ENCODE results near the gene RGS6.
"Not testable (repeated sequence)": the region's sequence is repeated elsewhere in the genome, so short reads cannot be mapped to it uniquely, and the experiment has no call there.

RGS6 gene

DNA sequence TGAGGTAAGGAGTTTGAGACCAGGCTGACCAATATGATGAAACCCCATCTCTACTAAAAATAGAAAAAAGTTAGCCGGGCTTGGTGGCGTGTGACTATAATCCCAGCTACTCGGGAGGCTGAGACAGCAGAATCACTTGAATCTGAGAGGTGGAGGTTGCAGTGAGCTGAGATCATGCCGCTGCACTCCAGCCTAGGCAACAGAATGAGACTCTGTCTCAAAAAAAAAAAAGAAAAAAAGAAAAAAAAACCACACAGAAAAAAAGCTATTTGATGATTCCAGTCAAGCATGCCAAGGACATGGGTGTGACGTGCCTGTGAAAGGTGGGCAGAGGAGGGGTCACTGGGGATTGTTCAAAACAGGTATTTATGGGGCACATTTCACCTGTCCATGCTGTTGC is 545.3 kb downstream of the RGS6 start:
- peaks cover 18% of the 10 kb centered on the region for H3K4me1 ChIP-seq (ENCODE audit: control insufficient read depth, low read depth, low read length)
- not testable (repeated sequence) for H3K27me3 ChIP-seq (ENCODE audit: control insufficient read depth, insufficient read depth, low read length); H3K9me3 ChIP-seq (ENCODE audit: control insufficient read depth, low read depth, low read length); H3K9ac ChIP-seq (ENCODE audit: low read length); H3K4me3 ChIP-seq (ENCODE audit: low read length); H3K36me3 ChIP-seq (ENCODE audit: control insufficient read depth, low read depth, low read length); H3K27ac ChIP-seq (ENCODE audit: low read length)

- no peaks in the 10 kb centered on the region for H3K9me3 ChIP-seq (ENCODE audit: control insufficient read depth, low read depth, low read length)
- H3K4me1 ChIP-seq (ENCODE audit: control insufficient read depth, low read depth, low read length) = peaks cover 18% of the 10 kb centered on the region
- no peaks in the 10 kb centered on the region for H3K27me3 ChIP-seq (ENCODE audit: control insufficient read depth, insufficient read depth, low read length)
- no peaks in the 10 kb centered on the region for H3K36me3 ChIP-seq (ENCODE audit: control insufficient read depth, low read depth, low read length)
- H3K27ac ChIP-seq (ENCODE audit: low read length) = no peak overlapping the region
- no peak overlapping the region for H3K9ac ChIP-seq (ENCODE audit: low read length)
- no peak overlapping the region for H3K4me3 ChIP-seq (ENCODE audit: low read length)
Measured at GRCh38 chr14:72478471-72478893, 546.3 kb downstream of the RGS6 start.

DNA sequence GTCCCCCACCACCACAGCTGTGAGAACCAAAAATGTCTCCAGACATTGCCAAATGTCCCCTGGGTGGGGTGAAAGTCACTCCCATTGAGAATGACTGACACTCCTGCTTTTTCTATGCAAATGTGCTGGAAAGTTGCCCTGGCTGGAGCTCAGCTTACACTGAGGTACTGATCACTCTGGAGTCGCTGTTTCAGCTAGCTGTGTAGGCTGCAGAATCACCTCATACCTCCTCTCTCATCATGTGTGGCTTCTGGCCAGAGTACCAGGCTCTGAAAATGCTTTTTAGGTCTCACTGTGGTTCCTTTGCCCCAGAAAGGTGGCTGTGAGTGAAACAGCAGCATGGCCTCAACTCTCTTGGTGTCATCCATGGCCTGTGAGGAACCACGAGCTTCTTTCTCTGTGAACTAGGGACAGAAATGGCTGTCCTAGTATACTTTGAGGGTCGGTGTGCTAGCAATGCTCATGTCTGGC is 547.3 kb downstream of the RGS6 start:
- no peak overlapping the region for H3K4me3 ChIP-seq (ENCODE audit: low read length)
- no peak overlapping the region for H3K9ac ChIP-seq (ENCODE audit: low read length)
- no peaks in the 10 kb centered on the region for H3K9me3 ChIP-seq (ENCODE audit: control insufficient read depth, low read depth, low read length)
- no peak overlapping the region for H3K27ac ChIP-seq (ENCODE audit: low read length)
- no peaks in the 10 kb centered on the region for H3K27me3 ChIP-seq (ENCODE audit: control insufficient read depth, insufficient read depth, low read length)
- peaks cover 18% of the 10 kb centered on the region for H3K4me1 ChIP-seq (ENCODE audit: control insufficient read depth, low read depth, low read length)
- H3K36me3 ChIP-seq (ENCODE audit: control insufficient read depth, low read depth, low read length) = no peaks in the 10 kb centered on the region

DNA sequence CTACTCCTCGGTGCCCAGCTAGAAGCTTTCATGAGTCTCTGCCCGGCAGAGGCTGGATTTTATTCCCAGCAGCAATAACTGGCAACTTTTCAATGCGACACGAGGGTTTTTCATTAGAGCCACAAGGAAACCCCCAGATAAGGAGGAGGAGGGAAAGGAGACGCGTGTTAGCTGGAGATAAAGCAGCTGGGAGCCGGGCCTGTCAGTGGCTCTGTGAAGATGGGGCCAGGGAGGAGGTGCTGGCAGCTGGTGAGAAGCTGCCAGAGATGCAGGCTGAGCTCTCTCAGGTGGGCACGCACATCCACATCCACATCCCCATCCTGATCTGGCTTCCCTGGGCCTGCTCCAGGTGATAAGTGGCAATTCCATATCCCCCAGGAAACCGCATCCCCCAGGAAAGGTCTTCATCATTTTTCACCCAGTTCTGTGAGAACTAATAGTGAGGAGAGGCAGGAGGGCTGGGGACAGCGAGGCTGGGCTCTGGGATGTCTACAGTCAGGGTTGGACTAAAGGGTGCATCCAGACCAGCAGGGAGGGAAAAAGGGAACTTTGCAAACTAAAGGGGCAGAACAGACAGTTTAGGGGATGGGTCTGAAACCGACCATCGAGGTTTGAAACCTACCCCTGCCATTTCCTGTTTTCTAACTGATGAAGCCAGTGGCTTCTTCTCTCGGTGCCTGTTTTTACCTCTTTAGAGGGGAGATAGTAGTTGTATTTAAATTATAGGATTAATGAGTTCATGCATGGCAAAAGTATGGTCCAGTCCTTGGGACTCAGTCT is 548.4 kb downstream of the RGS6 start:
- no peaks in the 10 kb centered on the region for H3K9me3 ChIP-seq (ENCODE audit: control insufficient read depth, low read depth, low read length)
- peaks cover 18% of the 10 kb centered on the region for H3K4me1 ChIP-seq (ENCODE audit: control insufficient read depth, low read depth, low read length)
- H3K27ac ChIP-seq (ENCODE audit: low read length) = no peak overlapping the region
- H3K9ac ChIP-seq (ENCODE audit: low read length) = no peak overlapping the region
- H3K36me3 ChIP-seq (ENCODE audit: control insufficient read depth, low read depth, low read length) = no peaks in the 10 kb centered on the region
- H3K4me3 ChIP-seq (ENCODE audit: low read length) = no peak overlapping the region
- H3K27me3 ChIP-seq (ENCODE audit: control insufficient read depth, insufficient read depth, low read length) = no peaks in the 10 kb centered on the region

DNA sequence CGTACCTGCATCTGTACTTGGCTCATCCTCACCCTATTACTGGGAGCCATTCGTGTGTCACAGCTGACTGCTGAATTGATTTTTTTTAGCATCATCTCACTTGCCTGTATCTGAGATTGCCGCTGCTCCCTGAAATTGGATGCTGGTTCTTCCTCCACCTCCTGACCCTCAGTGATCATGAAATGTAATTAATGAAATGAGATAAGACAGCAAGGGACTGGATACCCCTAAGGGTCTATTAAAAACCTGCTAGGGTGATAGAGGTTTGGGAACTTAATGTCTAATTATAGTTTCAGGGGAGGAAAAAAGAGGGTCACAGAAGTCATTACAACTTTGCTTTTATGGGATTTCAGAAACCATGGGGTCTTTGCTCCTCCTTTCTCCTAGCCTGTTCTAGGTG is 551.1 kb downstream of the RGS6 start:
- Histone ChIP-seq H3K9ac (ENCODE audit: low read length) (no peak overlapping the region), H3K4me1 (ENCODE audit: control insufficient read depth, low read depth, low read length) (peaks cover 11% of the 10 kb centered on the region), H3K27me3 (ENCODE audit: control insufficient read depth, insufficient read depth, low read length) (no peaks in the 10 kb centered on the region), H3K27ac (ENCODE audit: low read length) (no peak overlapping the region), H3K9me3 (ENCODE audit: control insufficient read depth, low read depth, low read length) (no peaks in the 10 kb centered on the region), H3K4me3 (ENCODE audit: low read length) (no peak overlapping the region), H3K36me3 (ENCODE audit: control insufficient read depth, low read depth, low read length) (no peaks in the 10 kb centered on the region)

GRCh38 chr14:72485695-72486094 is 553.5 kb downstream of the RGS6 start:
- no peak overlapping the region for H3K9ac ChIP-seq (ENCODE audit: low read length)

DNA sequence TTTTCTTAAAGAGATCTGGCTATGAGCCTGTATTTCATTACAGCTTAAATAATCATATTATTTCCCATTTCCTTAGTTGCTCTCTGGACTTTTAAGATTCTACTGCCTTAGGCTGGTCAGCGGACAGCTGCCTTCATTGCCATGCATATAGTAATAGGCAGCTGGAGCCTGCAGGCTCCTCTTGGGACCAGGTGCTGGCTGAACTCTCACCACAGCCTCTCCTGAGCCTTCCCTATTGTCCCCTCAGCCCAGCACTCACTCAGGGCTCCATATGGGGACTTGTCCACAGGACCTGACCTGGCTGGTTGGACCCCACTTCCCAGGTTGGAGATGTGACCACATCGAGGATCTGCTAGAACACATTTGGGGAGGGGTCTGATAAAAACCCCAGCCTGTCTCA is 556.3 kb downstream of the RGS6 start:
- H3K27me3 ChIP-seq (ENCODE audit: control insufficient read depth, insufficient read depth, low read length) = no peaks in the 10 kb centered on the region
- no peak overlapping the region for H3K4me3 ChIP-seq (ENCODE audit: low read length)
- H3K9me3 ChIP-seq (ENCODE audit: control insufficient read depth, low read depth, low read length) = no peaks in the 10 kb centered on the region
- H3K4me1 ChIP-seq (ENCODE audit: control insufficient read depth, low read depth, low read length) = no peaks in the 10 kb centered on the region
- no peaks in the 10 kb centered on the region for H3K36me3 ChIP-seq (ENCODE audit: control insufficient read depth, low read depth, low read length)
- no peak overlapping the region for H3K27ac ChIP-seq (ENCODE audit: low read length)
- H3K9ac ChIP-seq (ENCODE audit: low read length) = no peak overlapping the region

More at GRCh38 chr14:72485695-72486094, 553.5 kb downstream of the RGS6 start:
- Histone ChIP-seq H3K9me3 (ENCODE audit: control insufficient read depth, low read depth, low read length) (no peaks in the 10 kb centered on the region), H3K27me3 (ENCODE audit: control insufficient read depth, insufficient read depth, low read length) (no peaks in the 10 kb centered on the region), H3K4me1 (ENCODE audit: control insufficient read depth, low read depth, low read length) (no peaks in the 10 kb centered on the region), H3K36me3 (ENCODE audit: control insufficient read depth, low read depth, low read length) (no peaks in the 10 kb centered on the region), H3K27ac (ENCODE audit: low read length) (no peak overlapping the region), H3K4me3 (ENCODE audit: low read length) (no peak overlapping the region)

- H3K36me3 ChIP-seq (ENCODE audit: control insufficient read depth, low read depth, low read length) = no peaks in the 10 kb centered on the region
- no peaks in the 10 kb centered on the region for H3K27me3 ChIP-seq (ENCODE audit: control insufficient read depth, insufficient read depth, low read length)
- no peak overlapping the region for H3K27ac ChIP-seq (ENCODE audit: low read length)
- no peaks in the 10 kb centered on the region for H3K4me1 ChIP-seq (ENCODE audit: control insufficient read depth, low read depth, low read length)
- peaks cover 3% of the 10 kb centered on the region for H3K9me3 ChIP-seq (ENCODE audit: control insufficient read depth, low read depth, low read length)
- H3K9ac ChIP-seq (ENCODE audit: low read length) = no peak overlapping the region
- no peak overlapping the region for H3K4me3 ChIP-seq (ENCODE audit: low read length)
Measured at GRCh38 chr14:72492196-72492595, 560.0 kb downstream of the RGS6 start.

DNA sequence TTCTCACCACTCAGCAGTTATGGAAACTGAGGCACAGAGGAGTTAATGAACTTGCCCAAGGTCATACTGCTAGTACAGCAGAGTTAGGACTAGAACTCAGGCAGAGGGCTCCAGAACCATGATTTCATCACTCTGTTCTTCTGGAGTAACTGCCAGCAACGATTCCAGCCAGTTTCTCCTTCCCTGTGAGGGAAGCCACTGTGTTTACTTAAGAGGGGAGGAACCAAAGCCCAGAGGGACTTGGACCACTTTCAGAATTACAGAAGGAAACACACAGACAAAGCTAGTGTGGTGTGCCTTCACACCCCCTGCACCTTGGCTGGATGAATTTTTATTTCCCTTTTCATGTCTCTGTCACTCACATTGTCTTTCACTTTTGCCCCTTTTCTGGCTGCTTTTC is 563.4 kb downstream of the RGS6 start:
- Histone ChIP-seq H3K4me1 (ENCODE audit: control insufficient read depth, low read depth, low read length) (no peaks in the 10 kb centered on the region), H3K27ac (ENCODE audit: low read length) (no peak overlapping the region), H3K9me3 (ENCODE audit: control insufficient read depth, low read depth, low read length) (peaks cover 3% of the 10 kb centered on the region), H3K9ac (ENCODE audit: low read length) (no peak overlapping the region), H3K36me3 (ENCODE audit: control insufficient read depth, low read depth, low read length) (no peaks in the 10 kb centered on the region), H3K27me3 (ENCODE audit: control insufficient read depth, insufficient read depth, low read length) (no peaks in the 10 kb centered on the region), H3K4me3 (ENCODE audit: low read length) (no peak overlapping the region)

DNA sequence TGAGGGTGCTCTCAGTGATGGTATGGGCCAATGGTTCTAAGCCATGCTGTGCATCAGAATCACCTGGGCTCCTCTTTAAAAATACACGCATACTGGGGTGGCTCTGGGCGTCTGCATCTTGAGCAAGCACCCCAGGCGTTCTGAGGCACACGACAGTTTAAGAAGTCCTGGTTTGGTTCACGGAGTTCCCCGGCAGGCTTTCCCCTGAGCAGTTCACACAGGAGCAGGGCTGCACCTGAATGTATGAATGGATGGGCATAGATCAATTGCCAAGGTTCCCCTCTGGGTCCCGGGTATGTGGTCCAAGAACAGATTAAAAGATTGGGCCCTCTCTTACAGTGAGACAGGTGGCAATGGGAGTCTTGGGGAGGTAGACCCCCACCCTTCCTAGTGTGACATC is 566.4 kb downstream of the RGS6 start:
- Histone ChIP-seq H3K9me3 (ENCODE audit: control insufficient read depth, low read depth, low read length) (peaks cover 3% of the 10 kb centered on the region), H3K4me1 (ENCODE audit: control insufficient read depth, low read depth, low read length) (no peaks in the 10 kb centered on the region), H3K27me3 (ENCODE audit: control insufficient read depth, insufficient read depth, low read length) (no peaks in the 10 kb centered on the region), H3K9ac (ENCODE audit: low read length) (no peak overlapping the region), H3K36me3 (ENCODE audit: control insufficient read depth, low read depth, low read length) (no peaks in the 10 kb centered on the region), H3K27ac (ENCODE audit: low read length) (no peak overlapping the region), H3K4me3 (ENCODE audit: low read length) (no peak overlapping the region)

- no peak overlapping the region for H3K27ac ChIP-seq (ENCODE audit: low read length)
Measured at GRCh38 chr14:72499746-72500145, 567.5 kb downstream of the RGS6 start.

GRCh38 chr14:72500234-72500838 is 568.1 kb downstream of the RGS6 start:
- no peak overlapping the region for H3K27ac ChIP-seq (ENCODE audit: low read length)
- H3K9me3 ChIP-seq (ENCODE audit: control insufficient read depth, low read depth, low read length) = no peaks in the 10 kb centered on the region
- no peak overlapping the region for H3K4me3 ChIP-seq (ENCODE audit: low read length)
- H3K9ac ChIP-seq (ENCODE audit: low read length) = no peak overlapping the region
- H3K27me3 ChIP-seq (ENCODE audit: control insufficient read depth, insufficient read depth, low read length) = no peaks in the 10 kb centered on the region
- H3K36me3 ChIP-seq (ENCODE audit: control insufficient read depth, low read depth, low read length) = no peaks in the 10 kb centered on the region
- H3K4me1 ChIP-seq (ENCODE audit: control insufficient read depth, low read depth, low read length) = no peaks in the 10 kb centered on the region

More at GRCh38 chr14:72499746-72500145, 567.5 kb downstream of the RGS6 start:
- Histone ChIP-seq H3K4me3 (ENCODE audit: low read length) (no peak overlapping the region), H3K36me3 (ENCODE audit: control insufficient read depth, low read depth, low read length) (no peaks in the 10 kb centered on the region), H3K4me1 (ENCODE audit: control insufficient read depth, low read depth, low read length) (no peaks in the 10 kb centered on the region), H3K9ac (ENCODE audit: low read length) (no peak overlapping the region), H3K9me3 (ENCODE audit: control insufficient read depth, low read depth, low read length) (no peaks in the 10 kb centered on the region), H3K27me3 (ENCODE audit: control insufficient read depth, insufficient read depth, low read length) (no peaks in the 10 kb centered on the region)
